ENCODE data around the gene FBLN7.

Gene FBLN7

GRCh38 chr2:112147382-112148168 is 9.4 kb downstream of the FBLN7 start:
- TF ChIP-seq CTCF (IDR thresholded peaks at IDR 0.05; ENCODE audit: low read depth, low read length), result no peak
- Histone ChIP-seq H3K36me3 (no peaks in the 10 kb centered on the region), H3K4me3 (ENCODE audit: low read depth, low read length) (no peak overlapping the region)

GRCh38 chr2:112148477-112148876 is 10.3 kb downstream of the FBLN7 start:
- H3K36me3 ChIP-seq, result no peaks in the 10 kb centered on the region
- H3K4me1 ChIP-seq, result no peaks in the 10 kb centered on the region
- DNase-seq, result no peak
- H3K4me3 ChIP-seq (ENCODE audit: low read depth, low read length), result no peak overlapping the region
- no peaks in the 10 kb centered on the region for H3K27me3 ChIP-seq
- no peaks in the 10 kb centered on the region for H3K9me3 ChIP-seq
- no peak for TF ChIP-seq CTCF (IDR thresholded peaks at IDR 0.05; ENCODE audit: low read depth, low read length)

More at GRCh38 chr2:112147382-112148168, 9.4 kb downstream of the FBLN7 start:
- H3K9me3 ChIP-seq, result no peaks in the 10 kb centered on the region
- no peaks in the 10 kb centered on the region for H3K27me3 ChIP-seq
- no peak for DNase-seq
- no peaks in the 10 kb centered on the region for H3K4me1 ChIP-seq

- H3K4me3 ChIP-seq (ENCODE audit: low read depth, low read length), result no peak overlapping the region
- H3K4me1 ChIP-seq, result no peaks in the 10 kb centered on the region
- no peaks in the 10 kb centered on the region for H3K36me3 ChIP-seq
- no peaks in the 10 kb centered on the region for H3K27me3 ChIP-seq
- no peaks in the 10 kb centered on the region for H3K9me3 ChIP-seq
- DNase-seq, result no peak
- TF ChIP-seq CTCF (IDR thresholded peaks at IDR 0.05; ENCODE audit: low read depth, low read length), result no peak
Observed at GRCh38 chr2:112149194-112149593, 11.0 kb downstream of the FBLN7 start.

- no peaks in the 10 kb centered on the region for H3K4me1 ChIP-seq
- no peaks in the 10 kb centered on the region for H3K9me3 ChIP-seq
- no peak for TF ChIP-seq CTCF (IDR thresholded peaks at IDR 0.05; ENCODE audit: low read depth, low read length)
- DNase-seq, result no peak
- no peaks in the 10 kb centered on the region for H3K36me3 ChIP-seq
- H3K27me3 ChIP-seq, result no peaks in the 10 kb centered on the region
- H3K4me3 ChIP-seq (ENCODE audit: low read depth, low read length), result no peak overlapping the region
Observed at GRCh38 chr2:112149866-112150435, 11.8 kb downstream of the FBLN7 start.

- Histone ChIP-seq H3K27me3 (no peaks in the 10 kb centered on the region), H3K4me3 (ENCODE audit: low read depth, low read length) (no peak overlapping the region)
- no peak for TF ChIP-seq CTCF (IDR thresholded peaks at IDR 0.05; ENCODE audit: low read depth, low read length)
Observed at GRCh38 chr2:112150447-112150846, 12.3 kb downstream of the FBLN7 start.

GRCh38 chr2:112150851-112151250 is 12.7 kb downstream of the FBLN7 start:
- Histone ChIP-seq H3K36me3 (no peaks in the 10 kb centered on the region), H3K9me3 (no peaks in the 10 kb centered on the region), H3K27me3 (no peaks in the 10 kb centered on the region), H3K4me3 (ENCODE audit: low read depth, low read length) (no peak overlapping the region), H3K4me1 (no peaks in the 10 kb centered on the region)
- DNase-seq, result no peak
- TF ChIP-seq CTCF (IDR thresholded peaks at IDR 0.05; ENCODE audit: low read depth, low read length), result no peak

More at GRCh38 chr2:112150447-112150846, 12.3 kb downstream of the FBLN7 start:
- H3K4me1 ChIP-seq, result no peaks in the 10 kb centered on the region
- no peaks in the 10 kb centered on the region for H3K36me3 ChIP-seq
- DNase-seq, result no peak
- H3K9me3 ChIP-seq, result no peaks in the 10 kb centered on the region
